Measurements from ENCODE around the gene SNIP1. TPM values are rescaled to one million over a fixed set of nuclear protein-coding genes. Genes with fewer than 3 reads are reported as not detected.
A peak's percentile ranks its signal among the peaks of the same experiment; 100 is the strongest.

Gene SNIP1
- total RNA-seq, 1 donor from 2014 or later, result 34.7 TPM

- Mint-ChIP-seq H3K9me3 (no peaks in the 10 kb centered on the region), H3K27ac (no peak overlapping the region), H3K4me3 (no peak overlapping the region), H3K36me3 (ENCODE audit: low read depth) (peaks cover 12% of the 10 kb centered on the region), H3K27me3 (peaks cover 9% of the 10 kb centered on the region), H3K4me1 (peaks cover 6% of the 10 kb centered on the region)
- DNase-seq (no peak), ATAC-seq (ENCODE audit: low read depth) (no peak)
- ChIA-PET CTCF (no interaction called here), POLR2A (no interaction called here)
- intact Hi-C loops (cut with micrococcal nuclease), result no loop called here
- no peak for TF ChIP-seq CTCF (IDR thresholded peaks at IDR 0.05)
Observed at GRCh38 chr1:37558411-37558810, 4.3 kb upstream of the SNIP1 start.

GRCh38 chr1:37557402-37557801 is 3.3 kb upstream of the SNIP1 start:
- TF ChIP-seq CTCF (IDR thresholded peaks at IDR 0.05), result no peak
- H3K27ac Mint-ChIP-seq, result no peak overlapping the region
- ATAC-seq (ENCODE audit: low read depth) (no peak), DNase-seq (no peak)
- H3K4me3 Mint-ChIP-seq, result no peak overlapping the region
- no peaks in the 10 kb centered on the region for H3K9me3 Mint-ChIP-seq
- peaks cover 9% of the 10 kb centered on the region for H3K27me3 Mint-ChIP-seq
- intact Hi-C loops (cut with micrococcal nuclease), result no loop called here
- H3K36me3 Mint-ChIP-seq (ENCODE audit: low read depth), result peaks cover 16% of the 10 kb centered on the region
- ChIA-PET POLR2A (no interaction called here), CTCF (no interaction called here)
- H3K4me1 Mint-ChIP-seq, result peaks cover 16% of the 10 kb centered on the region

GRCh38 chr1:37556712-37557196 is 2.7 kb upstream of the SNIP1 start, which contains the start of gene DNALI1:
Gene DNALI1, plus strand, starts transcription at chr1:37556940. Its CDS starts 55 bp downstream, at chr1:37556995.
- Mint-ChIP-seq H3K27me3 (peaks cover 9% of the 10 kb centered on the region), H3K4me1 (peaks cover 22% of the 10 kb centered on the region), H3K36me3 (ENCODE audit: low read depth) (peaks cover 19% of the 10 kb centered on the region), H3K27ac (no peak within 1 kb of the TSS), H3K9me3 (no peaks in the 10 kb centered on the region), H3K4me3 (no peak within 1 kb of the TSS)
- ChIA-PET CTCF (no interaction called here), POLR2A (no interaction called here)
- ATAC-seq (ENCODE audit: low read depth) (no peak), DNase-seq (no peak)
- intact Hi-C loops (cut with micrococcal nuclease), result no loop called here
- TF ChIP-seq CTCF (IDR thresholded peaks at IDR 0.05), result no peak

- Mint-ChIP-seq H3K36me3 (ENCODE audit: low read depth) (peaks cover 47% of the 10 kb centered on the region), H3K4me1 (peaks cover 34% of the 10 kb centered on the region)
- POLR2A ChIA-PET, result interaction anchor here (0.9 to 1.4 kb wide), 8 partner anchors 11 to 378 kb away, joined by 3 to 8 read pairs (median 5); partner anchors contain the start of genes CDCA8, MEAF6 and ZC3H12A
Observed at GRCh38 chr1:37553598-37553926, 531 bp downstream of the SNIP1 start.

GRCh38 chr1:37549341-37549740 is 4.8 kb downstream of the SNIP1 start:
- no peak for TF ChIP-seq CTCF (IDR thresholded peaks at IDR 0.05)
- Mint-ChIP-seq H3K27ac (no peak overlapping the region), H3K9me3 (no peaks in the 10 kb centered on the region), H3K27me3 (no peaks in the 10 kb centered on the region), H3K4me3 (no peak overlapping the region), H3K36me3 (ENCODE audit: low read depth) (peaks cover 82% of the 10 kb centered on the region), H3K4me1 (peaks cover 34% of the 10 kb centered on the region)
- ChIA-PET POLR2A (interaction anchor here (0.7 kb wide), 1 partner anchor 17 kb away, joined by 3 read pairs; no protein-coding TSS in a partner anchor), CTCF (interaction anchor here (1.3 to 1.7 kb wide), 2 partner anchors 35 to 62 kb away, joined by 4 to 5 read pairs; partner anchors contain the start of gene MEAF6)
- no peak for DNase-seq
- intact Hi-C loops (cut with micrococcal nuclease), result no loop called here
- no peak for ATAC-seq (ENCODE audit: low read depth)

More at GRCh38 chr1:37553598-37553926, 531 bp downstream of the SNIP1 start:
- ATAC-seq (ENCODE audit: low read depth) (peak; percentile 6), DNase-seq (no peak)
- CTCF ChIA-PET, result interaction anchor here (1.4 to 1.5 kb wide), 3 partner anchors 39 to 66 kb away, joined by 3 to 5 read pairs (median 4); no protein-coding TSS in a partner anchor
- Mint-ChIP-seq H3K27me3 (peaks cover 9% of the 10 kb centered on the region), H3K9me3 (no peaks in the 10 kb centered on the region), H3K4me3 (peak overlapping the region; percentile 96), H3K27ac (peak overlapping the region; percentile 95)
- intact Hi-C loops (cut with micrococcal nuclease), result loop anchor here (5.0 kb wide), 1 partner anchor 96 kb away; no protein-coding TSS in a partner anchor
- no peak for TF ChIP-seq CTCF (IDR thresholded peaks at IDR 0.05)

Measured in activated B cell treated with CpG ODN at 0.5 μM for 24 hours (primary cell).